ENCODE results near the gene LCAT. TPM values are rescaled to one million over a fixed set of nuclear protein-coding genes. Genes with fewer than 3 reads are reported as not detected.

Gene LCAT
- polyA plus RNA-seq, 1 of the 3 experiments (the other 2 are of a cell fraction), result 11.1 TPM

GRCh38 chr16:67954421-67955196 lies 10.7 kb upstream of the LCAT start:
- Histone ChIP-seq H3K9me3 (no peaks in the 10 kb centered on the region), H4K20me1 (ENCODE audit: insufficient read depth) (no peaks in the 10 kb centered on the region), H3K27ac (ENCODE audit: low read depth in 2 of 2, low read length in 1 of 2) (no peak overlapping the region), H3K9ac (no peak overlapping the region), H2AFZ (ENCODE audit: low read depth) (no peak overlapping the region), H3K79me2 (ENCODE audit: insufficient read depth) (peaks cover 32% of the 10 kb centered on the region; the same call in 1 of the 2 replicates), H3K9me2 (no peaks in the 10 kb centered on the region), H3F3A (replicated peaks; ENCODE audit: insufficient read depth) (peaks cover 7% of the 10 kb centered on the region), H3K36me3 (replicated peaks in 1 of 2; ENCODE audit: control insufficient read depth in 1 of 2, insufficient read depth in 2 of 2, low read length in 1 of 2) (peaks cover 23 to 65% of the 10 kb centered on the region in 2 experiments), H3K27me3 (ENCODE audit: insufficient read depth) (no peaks in the 10 kb centered on the region), H3K4me1 (ENCODE audit: control insufficient read depth in 1 of 2, insufficient read depth in 2 of 2, low read depth in 1 of 2, low read length in 1 of 2) (peaks cover 0 to 8% of the 10 kb centered on the region in 2 experiments; a peak in 1 of 4 replicates), H3K4me2 (no peak overlapping the region), H3K4me3 (ENCODE audit: low read depth in 2 of 2, low read length in 1 of 2) (no peak overlapping the region)
- ChIA-PET POLR2A (interaction anchor here (1.0 kb wide), 1 partner anchor 15 kb away, joined by 3 read pairs; no protein-coding TSS in a partner anchor), CTCF (interaction anchor here (0.6 to 1.6 kb wide), 3 partner anchors 12 to 86 kb away, joined by 3 to 5 read pairs (median 4); no protein-coding TSS in a partner anchor)
- DNase-seq, result no peak
- TF ChIP-seq NRF1 (IDR thresholded peaks at IDR 0.05; ENCODE audit: low read depth, low read length) (no peak), USF2 (IDR thresholded peaks at IDR 0.05; ENCODE audit: borderline replicate concordance, low read depth, low read length) (no peak), FOXM1 (IDR thresholded peaks at IDR 0.05; ENCODE audit: low read depth) (no peak), TEAD4 (IDR thresholded peaks at IDR 0.05; ENCODE audit: borderline replicate concordance, insufficient read depth) (no peak), SMC3 (IDR thresholded peaks at IDR 0.05; ENCODE audit: low read depth, low read length) (no peak), RFX5 (IDR thresholded peaks at IDR 0.05; ENCODE audit: low read length) (no peak)
- WGBS (ENCODE audit: low lambda C conversion rate), result 96% methylated on average over 3 of the region's 10 CpGs

GRCh38 chr16:67953641-67954375 lies 9.9 kb upstream of the LCAT start:
- H3K4me2 ChIP-seq, result no peak overlapping the region
- no peak overlapping the region for H3K4me3 ChIP-seq (ENCODE audit: low read depth in 2 of 2, low read length in 1 of 2)
- WGBS (ENCODE audit: low lambda C conversion rate), result 95% methylated on average over 5 of the region's 8 CpGs
- peaks cover 7% of the 10 kb centered on the region for H3F3A ChIP-seq (replicated peaks; ENCODE audit: insufficient read depth)
- TF ChIP-seq USF1 (IDR thresholded peaks at IDR 0.05; ENCODE audit: borderline replicate concordance, low read depth) (no peak), SMC3 (IDR thresholded peaks at IDR 0.05; ENCODE audit: low read depth, low read length) (no peak), CHD2 (IDR thresholded peaks at IDR 0.05; ENCODE audit: low read length, partially characterized antibody) (no peak), IRF3 (IDR thresholded peaks at IDR 0.05; ENCODE audit: low read depth, low read length) (no peak), GABPA (IDR thresholded peaks at IDR 0.05; ENCODE audit: low read depth) (no peak), RCOR1 (IDR thresholded peaks at IDR 0.05; ENCODE audit: low read length) (no peak), YY1 (IDR thresholded peaks at IDR 0.05; ENCODE audit: low read depth) (no peak), CTCF (IDR thresholded peaks at IDR 0.05) (no peak), GATA2 (CRISPR knock-in tag; IDR thresholded peaks at IDR 0.05) (no peak), ELF1 (IDR thresholded peaks at IDR 0.05) (no peak)
- H3K4me1 ChIP-seq (ENCODE audit: control insufficient read depth in 1 of 2, insufficient read depth in 2 of 2, low read depth in 1 of 2, low read length in 1 of 2), result peaks cover 0 to 8% of the 10 kb centered on the region in 2 experiments; a peak in 1 of 4 replicates
- H2AFZ ChIP-seq (ENCODE audit: low read depth), result no peak overlapping the region
- no peak overlapping the region for H3K9ac ChIP-seq
- peaks cover 25% of the 10 kb centered on the region; the same call in 1 of the 2 replicates for H3K79me2 ChIP-seq (ENCODE audit: insufficient read depth)
- ChIA-PET POLR2A (no interaction called here), CTCF (interaction anchor here (0.6 to 1.6 kb wide), 3 partner anchors 11 to 87 kb away, joined by 3 to 5 read pairs (median 4); no protein-coding TSS in a partner anchor)
- DNase-seq, result no peak
- H3K36me3 ChIP-seq (replicated peaks in 1 of 2; ENCODE audit: control insufficient read depth in 1 of 2, insufficient read depth in 2 of 2, low read length in 1 of 2), result peaks cover 19 to 58% of the 10 kb centered on the region in 2 experiments
- H4K20me1 ChIP-seq (ENCODE audit: insufficient read depth), result no peaks in the 10 kb centered on the region
- no peaks in the 10 kb centered on the region for H3K9me3 ChIP-seq
- H3K27ac ChIP-seq (ENCODE audit: low read depth in 2 of 2, low read length in 1 of 2), result no peak overlapping the region
- H3K27me3 ChIP-seq (ENCODE audit: insufficient read depth), result no peaks in the 10 kb centered on the region
- no peaks in the 10 kb centered on the region for H3K9me2 ChIP-seq

Data from SK-N-SH (cell line).